ENCODE data around the gene SYCN. TPM values are rescaled to one million over a fixed set of nuclear protein-coding genes. Genes with fewer than 3 reads are reported as not detected.
"Not testable (repeated sequence)": the region's sequence is repeated elsewhere in the genome, so short reads cannot be mapped to it uniquely, and the experiment has no call there.

SYCN gene
- polyA plus RNA-seq, 3 donors, result not detected

DNA sequence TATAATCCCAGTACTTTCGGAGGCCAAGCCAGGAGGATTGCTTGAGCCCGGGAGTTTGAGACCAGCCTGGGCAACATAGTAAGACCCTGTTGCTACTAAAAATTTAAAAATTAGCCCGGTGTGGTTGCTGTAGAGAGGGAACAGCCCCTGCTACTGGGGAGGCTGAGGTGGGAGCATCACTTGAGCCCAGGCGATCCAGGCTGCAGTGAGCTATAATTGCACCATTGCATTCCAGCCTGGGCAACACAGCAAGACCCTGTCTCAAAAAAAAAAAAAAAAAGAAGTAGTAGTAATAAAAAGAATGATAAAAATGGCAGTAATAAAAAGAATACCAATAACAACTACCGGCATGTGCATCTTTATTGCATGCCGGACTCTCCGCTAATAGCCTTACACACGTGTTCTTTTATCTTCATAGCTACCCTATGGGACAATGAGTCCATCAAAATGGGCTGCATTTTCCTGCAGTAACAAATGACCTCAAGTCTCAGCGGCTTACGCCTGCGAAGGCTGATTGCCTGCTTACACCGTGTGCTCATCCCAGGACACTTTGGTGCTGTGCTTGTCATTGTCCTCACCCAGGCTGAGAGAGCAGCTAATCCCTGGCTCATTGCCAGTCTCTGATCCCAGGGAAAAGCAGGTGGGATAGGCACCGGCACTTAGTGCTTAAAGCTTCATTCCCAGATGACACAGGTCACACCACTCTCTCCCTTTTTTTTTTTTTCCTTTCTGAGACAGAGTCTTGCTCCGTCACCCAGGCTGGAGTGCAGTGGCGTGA lies 14.4 kb upstream of the SYCN start:
- no peak overlapping the region for H3K9ac ChIP-seq (ENCODE audit: insufficient read depth, low read length, poor library complexity, severe bottlenecking)
- H3K27ac ChIP-seq (ENCODE audit: low read depth in 1 of 2, low read length in 2 of 2), result no peak overlapping the region
- peaks cover 3 to 7% (median 5%) of the 10 kb centered on the region in 3 donors for H3K27me3 Mint-ChIP-seq (ENCODE audit: low read depth in 3 of 3)
- H4K20me1 ChIP-seq (ENCODE audit: insufficient read depth, low read length), result no peaks in the 10 kb centered on the region
- H2AFZ ChIP-seq (ENCODE audit: insufficient read depth, low read depth, low read length, poor library complexity, severe bottlenecking), result no peak overlapping the region
- H3K36me3 Mint-ChIP-seq, result no peaks in the 10 kb centered on the region
- intact Hi-C loops (cut with micrococcal nuclease), result loop anchor here in 1 of 2 donors (10.0 kb wide), 1 partner anchor 106 kb away; the partner anchor contains the start of gene LRFN1
- H3K27ac Mint-ChIP-seq, result peak overlapping the region in 1 of 7 donors; percentile 33
- no peaks in the 10 kb centered on the region for H3K79me2 ChIP-seq (ENCODE audit: insufficient read depth, low read length)
- H3K9me3 ChIP-seq (replicated peaks in 1 of 2; ENCODE audit: control insufficient read depth in 1 of 2, insufficient read depth in 1 of 2, low read length in 2 of 2), result no peaks in the 10 kb centered on the region
- no peaks in the 10 kb centered on the region for H3K27me3 ChIP-seq (ENCODE audit: control insufficient read depth in 2 of 2, insufficient read depth in 2 of 2, low read length in 2 of 2)
- no peak overlapping the region for H3K4me2 ChIP-seq (replicated peaks; ENCODE audit: extremely low read depth, low read length, poor library complexity, severe bottlenecking)
- WGBS (ENCODE audit: insufficient coverage), result 90% methylated on average over 11 of the region's 15 CpGs
- no peak overlapping the region for H3K4me3 Mint-ChIP-seq
- DNase-seq, result no peak
- H3K4me1 ChIP-seq (ENCODE audit: control insufficient read depth in 1 of 2, insufficient read depth in 2 of 2, low read length in 2 of 2), result no peaks in the 10 kb centered on the region
- peaks cover 0 to 8% (median 2%) of the 10 kb centered on the region in 7 donors for H3K9me3 Mint-ChIP-seq
- no peaks in the 10 kb centered on the region for H3K4me1 Mint-ChIP-seq
- H3K4me3 ChIP-seq (replicated peaks in 1 of 3; ENCODE audit: low read depth in 2 of 3, low read length in 3 of 3), result no peak overlapping the region
- no peak for TF ChIP-seq CTCF (IDR thresholded peaks at IDR 0.05)
- no peaks in the 10 kb centered on the region for H3K36me3 ChIP-seq (replicated peaks in 1 of 2; ENCODE audit: control insufficient read depth in 1 of 2, insufficient read depth in 2 of 2, low read length in 2 of 2)

DNA sequence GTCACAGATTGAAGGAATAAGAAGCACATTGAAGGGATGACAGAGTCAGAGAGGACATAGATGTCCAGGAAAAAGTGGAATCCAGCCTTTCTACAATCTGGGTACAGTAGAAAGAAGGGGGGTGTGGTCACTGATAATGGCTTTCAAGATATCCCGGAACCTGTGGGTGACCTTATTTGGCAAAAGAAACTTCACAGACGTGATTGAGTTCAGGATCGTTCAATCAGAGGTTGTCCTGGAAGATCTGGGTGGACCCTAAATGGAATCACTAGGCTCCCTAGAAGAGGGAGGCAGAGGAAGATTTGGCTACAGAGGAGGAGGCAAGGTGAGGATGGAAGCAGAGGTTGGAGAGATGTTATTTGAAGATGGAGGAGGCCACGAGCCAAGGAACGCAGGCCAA lies 13.0 kb upstream of the SYCN start:
- H3K4me1 ChIP-seq (ENCODE audit: control insufficient read depth in 1 of 2, insufficient read depth in 2 of 2, low read length in 2 of 2), result no peaks in the 10 kb centered on the region
- H3K27ac Mint-ChIP-seq, result peak overlapping the region in 1 of 7 donors; percentile 4
- H3K27me3 ChIP-seq (ENCODE audit: control insufficient read depth in 2 of 2, insufficient read depth in 2 of 2, low read length in 2 of 2), result no peaks in the 10 kb centered on the region
- no peak overlapping the region for H3K9ac ChIP-seq (ENCODE audit: insufficient read depth, low read length, poor library complexity, severe bottlenecking)
- WGBS (ENCODE audit: insufficient coverage), result 92% methylated on average over 5 of the region's 5 CpGs
- peaks cover 3 to 7% (median 5%) of the 10 kb centered on the region in 3 donors for H3K27me3 Mint-ChIP-seq (ENCODE audit: low read depth in 3 of 3)
- intact Hi-C loops (cut with micrococcal nuclease), result loop anchor here in 1 of 2 donors (10.0 kb wide), 1 partner anchor 108 kb away; the partner anchor contains the start of gene LRFN1
- H3K4me3 Mint-ChIP-seq, result no peak overlapping the region
- TF ChIP-seq CTCF (IDR thresholded peaks at IDR 0.05), result no peak
- no peak for DNase-seq
- H3K79me2 ChIP-seq (ENCODE audit: insufficient read depth, low read length), result no peaks in the 10 kb centered on the region
- no peaks in the 10 kb centered on the region for H3K4me1 Mint-ChIP-seq
- H3K9me3 Mint-ChIP-seq, result peaks cover 0 to 8% (median 2%) of the 10 kb centered on the region in 7 donors
- no peaks in the 10 kb centered on the region for H3K36me3 ChIP-seq (replicated peaks in 1 of 2; ENCODE audit: control insufficient read depth in 1 of 2, insufficient read depth in 2 of 2, low read length in 2 of 2)
- no peak overlapping the region for H3K27ac ChIP-seq (ENCODE audit: low read depth in 1 of 2, low read length in 2 of 2)
- no peak overlapping the region for H3K4me3 ChIP-seq (replicated peaks in 1 of 3; ENCODE audit: low read depth in 2 of 3, low read length in 3 of 3)
- H4K20me1 ChIP-seq (ENCODE audit: insufficient read depth, low read length), result no peaks in the 10 kb centered on the region
- no peaks in the 10 kb centered on the region for H3K9me3 ChIP-seq (replicated peaks in 1 of 2; ENCODE audit: control insufficient read depth in 1 of 2, insufficient read depth in 1 of 2, low read length in 2 of 2)
- H3K36me3 Mint-ChIP-seq, result no peaks in the 10 kb centered on the region
- H3K4me2 ChIP-seq (replicated peaks; ENCODE audit: extremely low read depth, low read length, poor library complexity, severe bottlenecking), result no peak overlapping the region
- H2AFZ ChIP-seq (ENCODE audit: insufficient read depth, low read depth, low read length, poor library complexity, severe bottlenecking), result no peak overlapping the region

DNA sequence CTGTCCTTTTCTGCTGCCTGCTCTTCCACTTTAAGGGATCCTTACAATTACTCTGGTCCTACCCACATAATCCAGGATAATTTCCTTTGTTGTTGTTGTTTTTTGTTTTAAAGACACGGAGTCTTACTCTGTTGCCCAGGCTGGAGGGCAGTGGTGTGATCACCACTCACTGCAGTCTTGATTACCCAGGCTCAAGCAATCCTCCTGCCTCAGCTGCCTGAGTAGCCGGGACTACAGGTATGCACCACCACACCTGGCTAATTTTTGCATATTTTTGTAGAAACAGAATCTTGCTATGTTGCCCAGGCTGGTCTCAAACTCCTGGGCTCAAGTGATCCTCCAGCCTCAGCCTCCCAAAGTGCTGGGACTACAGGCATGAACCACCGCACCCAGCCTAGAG lies 11.3 kb upstream of the SYCN start:
- intact Hi-C loops (cut with micrococcal nuclease), result loop anchor here in 1 of 2 donors (10.0 kb wide), 1 partner anchor 109 kb away; the partner anchor contains the start of gene LRFN1
- H2AFZ ChIP-seq (ENCODE audit: insufficient read depth, low read depth, low read length, poor library complexity, severe bottlenecking); H3K79me2 ChIP-seq (ENCODE audit: insufficient read depth, low read length); H3K36me3 ChIP-seq (replicated peaks in 1 of 2; ENCODE audit: control insufficient read depth in 1 of 2, insufficient read depth in 2 of 2, low read length in 2 of 2); H3K4me1 ChIP-seq (ENCODE audit: control insufficient read depth in 1 of 2, insufficient read depth in 2 of 2, low read length in 2 of 2); H3K27ac Mint-ChIP-seq; H3K27me3 ChIP-seq (ENCODE audit: control insufficient read depth in 2 of 2, insufficient read depth in 2 of 2, low read length in 2 of 2); H3K4me1 Mint-ChIP-seq; H3K4me3 Mint-ChIP-seq; H3K27ac ChIP-seq (ENCODE audit: low read depth in 1 of 2, low read length in 2 of 2); H4K20me1 ChIP-seq (ENCODE audit: insufficient read depth, low read length); H3K9me3 ChIP-seq (replicated peaks in 1 of 2; ENCODE audit: control insufficient read depth in 1 of 2, insufficient read depth in 1 of 2, low read length in 2 of 2); H3K9ac ChIP-seq (ENCODE audit: insufficient read depth, low read length, poor library complexity, severe bottlenecking); H3K4me2 ChIP-seq (replicated peaks; ENCODE audit: extremely low read depth, low read length, poor library complexity, severe bottlenecking); H3K27me3 Mint-ChIP-seq (ENCODE audit: low read depth in 3 of 3); DNase-seq; H3K36me3 Mint-ChIP-seq; H3K4me3 ChIP-seq (replicated peaks in 1 of 3; ENCODE audit: low read depth in 2 of 3, low read length in 3 of 3); H3K9me3 Mint-ChIP-seq: not testable (repeated sequence)
- WGBS (ENCODE audit: insufficient coverage), result no CpG with 5 or more reads among the region's 3 CpGs
